Keratinocyte (primary cell): ENCODE data around the gene ZNF451. TPM values are rescaled to one million over a fixed set of nuclear protein-coding genes. Genes with fewer than 3 reads are reported as not detected.

Source experiments
- DNase-seq: peaks from one replicate; pipeline ENCODE4 v3.0.0-alpha.2; 2011; ENCODE audit warnings: low read depth, missing footprints, low spot score
- FAIRE-seq: peaks from 2 replicates; lab custom pipeline; 2011; peaks lifted over from hg19 to GRCh38; lab: Jason Lieb, UNC
- H2AFZ ChIP-seq: 2 replicates; pipeline ENCODE4 v1.6.0; 2012; ENCODE audit warnings: low read length, control low read depth, inconsistent platforms; ENCODE audit not compliant: control insufficient read depth
- H3K27ac ChIP-seq: 2 replicates; pipeline ENCODE4 v1.5.1; 2011; ENCODE audit warnings: low read length; ENCODE audit not compliant: control insufficient read depth, insufficient read depth
- H3K27me3 ChIP-seq: 3 replicates; pipeline ENCODE4 v1.6.0; 2011; ENCODE audit warnings: low read length; ENCODE audit not compliant: control insufficient read depth, insufficient read depth; ENCODE audit errors: extremely low read depth
- H3K36me3 ChIP-seq, 2 experiments: 2 replicates in 1 of 2; 3 replicates in 1 of 2; pipeline ENCODE4 v1.5.1; 2011; ENCODE audit warnings: low read length in 2 of 2, mild to moderate bottlenecking in 1 of 2; ENCODE audit not compliant: control insufficient read depth in 2 of 2, insufficient read depth in 2 of 2; ENCODE audit errors: extremely low read depth in 1 of 2
- H3K4me1 ChIP-seq: 3 replicates; pipeline ENCODE4 v1.5.1; 2011; ENCODE audit warnings: low read length; ENCODE audit not compliant: control insufficient read depth, insufficient read depth; ENCODE audit errors: extremely low read depth
- H3K4me2 ChIP-seq: 3 replicates; pipeline ENCODE4 v1.6.0; 2011; ENCODE audit warnings: low read depth, low read length; ENCODE audit not compliant: control insufficient read depth, insufficient read depth; ENCODE audit errors: extremely low read depth
- H3K4me3 ChIP-seq, 3 experiments: fragments of 200-600 bp in 1 of 3; sonication (generic) in 1 of 3; 2 replicates in 2 of 3; 3 replicates in 1 of 3; pipeline ENCODE4 v1.5.1; 2011 to 2016; ENCODE audit warnings: low read length in 3 of 3, mild to moderate bottlenecking in 3 of 3, control low read depth in 2 of 3, inconsistent platforms in 1 of 3, low read depth in 1 of 3, mixed read lengths in 1 of 3, mixed run types in 1 of 3, moderate library complexity in 1 of 3; ENCODE audit not compliant: control insufficient read depth in 2 of 3, insufficient read depth in 2 of 3; ENCODE audit errors: extremely low read depth in 1 of 3
- H3K79me2 ChIP-seq: 2 replicates; pipeline ENCODE4 v1.6.0; 2012; ENCODE audit warnings: low read length; ENCODE audit not compliant: control insufficient read depth, insufficient read depth
- H3K9ac ChIP-seq: 3 replicates; pipeline ENCODE4 v1.6.0; 2011; ENCODE audit warnings: low read length; ENCODE audit not compliant: control insufficient read depth, insufficient read depth; ENCODE audit errors: extremely low read depth
- H3K9me1 ChIP-seq: 3 replicates; pipeline ENCODE4 v1.6.0; 2011; ENCODE audit warnings: low read length; ENCODE audit not compliant: control insufficient read depth, insufficient read depth; ENCODE audit errors: extremely low read depth
- H3K9me3 ChIP-seq: 2 replicates; pipeline ENCODE4 v1.5.1; 2012; ENCODE audit warnings: low read depth, low read length; ENCODE audit not compliant: control insufficient read depth
- H4K20me1 ChIP-seq: 3 replicates; pipeline ENCODE4 v1.6.0; 2011; ENCODE audit warnings: low read length; ENCODE audit not compliant: control insufficient read depth, insufficient read depth; ENCODE audit errors: extremely low read depth
- EZH2 ChIP-seq: IDR thresholded peaks from one replicate; pipeline ENCODE4 v1.6.1; 2012; ENCODE audit warnings: inconsistent platforms, mild to moderate bottlenecking, low read length, moderate library complexity
- dilution Hi-C: fragments of 300-500 bp; cut with MboI; formaldehyde crosslinking; loops from one replicate; pipeline ENCODE4 v1.7.0; 2020; ENCODE audit warnings: low sequenced_read_pairs; ENCODE audit not compliant: extremely low pct_ligation_motif_present
- polyA plus RNA-seq, 5 experiments: library from polyadenylated mRNA; depleted of rRNA in 3 of 5; stranded (reverse) in 3 of 5; stranded (forward) in 1 of 5; unstranded in 1 of 5; fragments of >200 nt; gene quantifications; 1 replicate in 1 of 5; 2 replicates in 3 of 5; 3 replicates in 1 of 5; pipeline versions ENCODE4 v1.2.1 to v1.2.3, GENCODE V29; 2011 to 2012; ENCODE audit warnings: missing spikeins in 2 of 5, low read depth in 1 of 5, low replicate concordance in 1 of 5
- TF ChIP-seq, protein P1 (sequence below), 3 experiments: IDR thresholded peaks in 1 of 3; conservative IDR thresholded peaks in 1 of 3; optimal IDR thresholded peaks in 1 of 3; 2 replicates in 2 of 3; 3 replicates in 1 of 3; pipeline versions ENCODE3 to v1.5.1; 2011; ENCODE audit warnings: low read length in 3 of 3, mild to moderate bottlenecking in 3 of 3, moderate library complexity in 2 of 3, control low read depth in 1 of 3, inconsistent platforms in 1 of 3; ENCODE audit not compliant: insufficient read depth in 2 of 3; ENCODE audit errors: extremely low read depth in 1 of 3

The ZNF451 gene
- polyA plus RNA-seq, 1 donor (not counting 4 experiments of a cell fraction or from before 2014, with no cell fraction given), result 32.1 TPM

DNA sequence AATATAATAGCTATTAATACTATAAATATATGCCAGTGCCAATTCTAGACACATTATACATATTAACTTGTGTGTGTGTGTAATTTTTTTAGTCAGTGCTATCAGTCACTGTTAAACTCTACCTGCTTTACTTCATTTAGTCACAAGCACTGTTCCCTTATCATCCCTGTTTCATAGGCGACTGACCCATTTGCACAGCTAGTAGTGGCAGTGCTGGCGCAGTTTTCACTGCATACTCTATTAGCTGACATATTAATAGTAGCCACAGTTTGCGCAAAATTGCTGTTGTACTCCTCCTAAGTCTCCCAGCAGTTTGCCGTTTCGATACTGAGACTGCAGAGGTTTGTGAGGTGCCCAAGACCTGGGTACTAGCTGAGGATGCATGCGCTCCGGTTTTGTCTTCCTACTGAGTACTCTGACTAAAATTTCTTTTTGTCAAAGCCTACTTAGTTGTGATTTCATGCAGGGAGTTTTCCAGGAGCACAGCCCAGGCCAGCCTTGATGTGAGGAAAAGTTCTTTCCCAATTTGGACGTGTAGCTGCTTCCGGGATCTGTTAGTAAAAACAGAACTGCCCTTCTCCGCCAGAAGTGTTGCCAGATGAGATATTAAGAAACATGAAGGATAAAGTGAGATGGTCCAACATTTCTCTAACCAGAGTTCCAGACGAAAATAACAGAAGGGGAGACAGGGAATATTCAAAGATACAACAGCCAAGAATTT, 87.7 kb downstream of the ZNF451 start:
- no peak for DNase-seq
- no peaks in the 10 kb centered on the region for H3K9me1 ChIP-seq
- H3K36me3 ChIP-seq, result peaks cover 0 to 2% of the 10 kb centered on the region in 2 experiments
- H3K27me3 ChIP-seq, result no peaks in the 10 kb centered on the region
- no peak overlapping the region for H3K9ac ChIP-seq
- no peaks in the 10 kb centered on the region for H4K20me1 ChIP-seq
- dilution Hi-C loops, result no loop called here
- TF ChIP-seq, protein P1, sequence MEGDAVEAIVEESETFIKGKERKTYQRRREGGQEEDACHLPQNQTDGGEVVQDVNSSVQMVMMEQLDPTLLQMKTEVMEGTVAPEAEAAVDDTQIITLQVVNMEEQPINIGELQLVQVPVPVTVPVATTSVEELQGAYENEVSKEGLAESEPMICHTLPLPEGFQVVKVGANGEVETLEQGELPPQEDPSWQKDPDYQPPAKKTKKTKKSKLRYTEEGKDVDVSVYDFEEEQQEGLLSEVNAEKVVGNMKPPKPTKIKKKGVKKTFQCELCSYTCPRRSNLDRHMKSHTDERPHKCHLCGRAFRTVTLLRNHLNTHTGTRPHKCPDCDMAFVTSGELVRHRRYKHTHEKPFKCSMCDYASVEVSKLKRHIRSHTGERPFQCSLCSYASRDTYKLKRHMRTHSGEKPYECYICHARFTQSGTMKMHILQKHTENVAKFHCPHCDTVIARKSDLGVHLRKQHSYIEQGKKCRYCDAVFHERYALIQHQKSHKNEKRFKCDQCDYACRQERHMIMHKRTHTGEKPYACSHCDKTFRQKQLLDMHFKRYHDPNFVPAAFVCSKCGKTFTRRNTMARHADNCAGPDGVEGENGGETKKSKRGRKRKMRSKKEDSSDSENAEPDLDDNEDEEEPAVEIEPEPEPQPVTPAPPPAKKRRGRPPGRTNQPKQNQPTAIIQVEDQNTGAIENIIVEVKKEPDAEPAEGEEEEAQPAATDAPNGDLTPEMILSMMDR (optimal IDR thresholded peaks at IDR 0.05 in 1 of 3, IDR thresholded peaks at IDR 0.05 in 1 of 3, conservative IDR thresholded peaks at IDR 0.05 in 1 of 3; ENCODE audit: extremely low read depth in 1 of 3, insufficient read depth in 2 of 3, low read length in 3 of 3), result no peak
- no peak for TF ChIP-seq EZH2
- H3K4me2 ChIP-seq, result no peak overlapping the region
- peaks cover 14% of the 10 kb centered on the region for H3K4me1 ChIP-seq
- no peak for FAIRE-seq
- H3K79me2 ChIP-seq, result peaks cover 2% of the 10 kb centered on the region
- H2AFZ ChIP-seq, result no peak overlapping the region
- no peaks in the 10 kb centered on the region for H3K9me3 ChIP-seq
- H3K4me3 ChIP-seq, result no peak overlapping the region
- no peak overlapping the region for H3K27ac ChIP-seq

DNA sequence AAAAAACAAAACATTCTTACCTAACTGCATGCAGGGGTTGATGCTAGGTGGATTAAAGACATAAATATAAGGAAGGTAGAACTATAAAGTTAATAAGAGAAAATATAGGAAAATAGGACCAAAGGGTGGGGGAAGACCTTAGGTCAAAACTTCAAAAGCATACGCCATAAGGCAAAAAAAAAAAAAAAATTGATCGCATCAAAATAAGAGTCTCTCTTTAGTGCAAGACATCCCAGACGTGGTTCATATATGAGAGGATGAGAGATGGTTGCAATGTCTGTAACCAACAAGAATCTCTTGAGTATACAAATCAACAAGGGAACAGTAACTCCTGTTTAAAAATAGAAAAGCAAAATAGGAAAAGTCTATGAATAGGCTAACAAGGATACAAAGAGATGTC, 90.6 kb downstream of the ZNF451 start:
- Histone ChIP-seq H2AFZ (no peak overlapping the region), H3K27me3 (no peaks in the 10 kb centered on the region), H3K9me1 (no peaks in the 10 kb centered on the region), H3K36me3 (peaks cover 1 to 7% of the 10 kb centered on the region in 2 experiments), H3K9ac (no peak overlapping the region), H3K79me2 (no peaks in the 10 kb centered on the region), H3K9me3 (no peaks in the 10 kb centered on the region), H3K4me3 (no peak overlapping the region), H4K20me1 (no peaks in the 10 kb centered on the region), H3K27ac (no peak overlapping the region), H3K4me2 (no peak overlapping the region), H3K4me1 (no peaks in the 10 kb centered on the region)
- DNase-seq, result no peak
- no peak for FAIRE-seq
- TF ChIP-seq, protein P1 (optimal IDR thresholded peaks at IDR 0.05 in 1 of 3, IDR thresholded peaks at IDR 0.05 in 1 of 3, conservative IDR thresholded peaks at IDR 0.05 in 1 of 3; ENCODE audit: extremely low read depth in 1 of 3, insufficient read depth in 2 of 3, low read length in 3 of 3), result no peak
- TF ChIP-seq EZH2, result no peak
- dilution Hi-C loops, result no loop called here
